Spleen (tissue), 7 donors: ENCODE data around the gene ALDH1A1.

ENCODE experiments used
- POLR2A ChIP-seq, 3 donors: fragments of 450-650 bp; IDR thresholded peaks; one replicate each; pipeline ENCODE4 v1.5.1; 2017; ENCODE audit warnings: antibody characterized with exemption in 3 of 3, mild to moderate bottlenecking in 1 of 3
- POLR2AphosphoS5 ChIP-seq, 3 donors: sonication (generic); formaldehyde crosslinking; IDR thresholded peaks; one replicate each; pipeline ENCODE4 v1.5.1; 2017; ENCODE audit warnings: antibody characterized with exemption in 3 of 3
- TF ChIP-seq, protein P1 (sequence below), 11 experiments: fragments of 200-600 bp in 7 of 11; fragments of 450-650 bp in 4 of 11; sonication (generic) in 4 of 11; IDR thresholded peaks in 8 of 11; conservative IDR thresholded peaks in 3 of 11; 1 replicate in 7 of 11; 2 replicates in 4 of 11; pipeline versions ENCODE4 v1.4.0 to v1.8.0; 2016 to 2021; ENCODE audit warnings: antibody characterized with exemption in 11 of 11, inconsistent platforms in 4 of 11, mild to moderate bottlenecking in 1 of 11
- donor health status: DM: no; HTN: no; CAD: no; lungs with moderate emphysema.
- donor health status: DM: no; HTN: no; CAD: no.
- donor health status: DM: no; HTN: no; CAD: no.

DNA sequence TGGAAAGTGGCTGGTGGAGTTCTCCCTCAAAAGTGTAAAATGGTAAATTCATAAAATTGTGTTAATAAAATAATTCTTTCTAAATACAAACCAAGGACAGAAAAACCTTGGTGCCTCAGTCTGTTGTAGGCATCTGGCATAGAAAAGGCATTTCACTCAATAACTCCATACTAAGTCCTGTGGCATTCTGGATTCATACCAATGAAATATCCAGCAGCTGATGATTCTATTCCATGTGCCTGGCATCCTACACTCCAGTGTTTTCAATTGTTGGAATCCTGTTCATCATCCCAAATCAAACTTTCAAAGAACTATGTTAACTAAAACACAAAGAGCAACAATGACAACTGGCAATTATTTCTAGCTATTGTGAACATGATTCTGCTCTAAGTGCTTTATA, 21.6 kb upstream of the ALDH1A1 start:
- TF ChIP-seq, protein P1, sequence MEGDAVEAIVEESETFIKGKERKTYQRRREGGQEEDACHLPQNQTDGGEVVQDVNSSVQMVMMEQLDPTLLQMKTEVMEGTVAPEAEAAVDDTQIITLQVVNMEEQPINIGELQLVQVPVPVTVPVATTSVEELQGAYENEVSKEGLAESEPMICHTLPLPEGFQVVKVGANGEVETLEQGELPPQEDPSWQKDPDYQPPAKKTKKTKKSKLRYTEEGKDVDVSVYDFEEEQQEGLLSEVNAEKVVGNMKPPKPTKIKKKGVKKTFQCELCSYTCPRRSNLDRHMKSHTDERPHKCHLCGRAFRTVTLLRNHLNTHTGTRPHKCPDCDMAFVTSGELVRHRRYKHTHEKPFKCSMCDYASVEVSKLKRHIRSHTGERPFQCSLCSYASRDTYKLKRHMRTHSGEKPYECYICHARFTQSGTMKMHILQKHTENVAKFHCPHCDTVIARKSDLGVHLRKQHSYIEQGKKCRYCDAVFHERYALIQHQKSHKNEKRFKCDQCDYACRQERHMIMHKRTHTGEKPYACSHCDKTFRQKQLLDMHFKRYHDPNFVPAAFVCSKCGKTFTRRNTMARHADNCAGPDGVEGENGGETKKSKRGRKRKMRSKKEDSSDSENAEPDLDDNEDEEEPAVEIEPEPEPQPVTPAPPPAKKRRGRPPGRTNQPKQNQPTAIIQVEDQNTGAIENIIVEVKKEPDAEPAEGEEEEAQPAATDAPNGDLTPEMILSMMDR (IDR thresholded peaks at IDR 0.05 in 8 of 11, conservative IDR thresholded peaks at IDR 0.05 in 3 of 11) = no peak
- no peak for TF ChIP-seq POLR2A (IDR thresholded peaks at IDR 0.05)
- no peak for TF ChIP-seq POLR2AphosphoS5 (IDR thresholded peaks at IDR 0.05)
